CD14-positive monocyte (primary cell): Measurements from ENCODE around the gene ISLR. TPM values are rescaled to one million over a fixed set of nuclear protein-coding genes. Genes with fewer than 3 reads are reported as not detected.

ENCODE experiments used
- DNase-seq, 3 donors: peaks; one replicate each; pipeline ENCODE4 v3.0.0-alpha.2; 2011 to 2022
- H2AFZ ChIP-seq: 2 replicates; pipeline ENCODE4 v1.6.0; 2012; ENCODE audit warnings: mild to moderate bottlenecking, low read depth, low read length, inconsistent platforms; ENCODE audit not compliant: insufficient read depth, poor library complexity, severe bottlenecking
- H3K27ac ChIP-seq, 2 donors: 1 replicate in 1 of 2; 2 replicates in 1 of 2; pipeline ENCODE4 v1.5.1; 2012 to 2013; ENCODE audit warnings: low read length in 2 of 2, control low read depth in 1 of 2, inconsistent platforms in 1 of 2, low read depth in 1 of 2, mild to moderate bottlenecking in 1 of 2
- H3K27me3 ChIP-seq, 2 donors: one replicate each; pipeline versions ENCODE4 v1.6.0 to v1.6.1; 2011 to 2013; ENCODE audit warnings: low read length in 2 of 2; ENCODE audit not compliant: control insufficient read depth in 2 of 2, insufficient read depth in 2 of 2
- H3K36me3 ChIP-seq, 2 donors: replicated peaks in 1 of 2; 1 replicate in 1 of 2; 2 replicates in 1 of 2; pipeline versions ENCODE4 v1.5.1 to v1.6.1; 2012 to 2013; ENCODE audit warnings: low read length in 2 of 2, control low read depth in 1 of 2, inconsistent platforms in 1 of 2, mild to moderate bottlenecking in 1 of 2; ENCODE audit not compliant: insufficient read depth in 2 of 2, control insufficient read depth in 1 of 2
- H3K4me1 ChIP-seq, 2 donors: 1 replicate in 1 of 2; 2 replicates in 1 of 2; pipeline versions ENCODE4 v1.5.1 to v1.6.1; 2012 to 2013; ENCODE audit warnings: low read length in 2 of 2, control low read depth in 1 of 2, inconsistent platforms in 1 of 2, mild to moderate bottlenecking in 1 of 2, moderate library complexity in 1 of 2; ENCODE audit not compliant: insufficient read depth in 2 of 2, control insufficient read depth in 1 of 2
- H3K4me2 ChIP-seq: replicated peaks from 2 replicates; pipeline ENCODE3; 2012; ENCODE audit warnings: low read length, moderate library complexity, mild to moderate bottlenecking; ENCODE audit not compliant: poor library complexity, severe bottlenecking; ENCODE audit errors: extremely low read depth
- H3K4me3 ChIP-seq, 3 experiments: fragments of 200-600 bp in 1 of 3; sonication (generic) in 1 of 3; replicated peaks in 1 of 3; 1 replicate in 2 of 3; 2 replicates in 1 of 3; pipeline ENCODE4 v1.5.1; 2011 to 2013; ENCODE audit warnings: low read length in 3 of 3, mild to moderate bottlenecking in 3 of 3, control low read depth in 2 of 3, low read depth in 2 of 3, inconsistent platforms in 1 of 3, moderate library complexity in 1 of 3
- H3K79me2 ChIP-seq: 2 replicates; pipeline ENCODE4 v1.6.0; 2012; ENCODE audit warnings: mild to moderate bottlenecking, control low read depth, inconsistent platforms, low read length, moderate library complexity; ENCODE audit not compliant: insufficient read depth
- H3K9ac ChIP-seq: 2 replicates; pipeline ENCODE4 v1.6.0; 2017; ENCODE audit warnings: low read length, mild to moderate bottlenecking; ENCODE audit not compliant: insufficient read depth, poor library complexity, severe bottlenecking
- H3K9me3 ChIP-seq, 2 donors: replicated peaks in 1 of 2; 1 replicate in 1 of 2; 2 replicates in 1 of 2; pipeline versions ENCODE4 v1.5.1 to v1.6.1; 2012 to 2013; ENCODE audit warnings: low read length in 2 of 2, control low read depth in 1 of 2; ENCODE audit not compliant: control insufficient read depth in 1 of 2, insufficient read depth in 1 of 2
- H4K20me1 ChIP-seq: 2 replicates; pipeline ENCODE4 v1.6.0; 2012; ENCODE audit warnings: mild to moderate bottlenecking, low read length, control low read depth, moderate library complexity; ENCODE audit not compliant: insufficient read depth
- H3K27ac Mint-ChIP-seq, 7 donors: one replicate each; pipeline ENCODE4 v1.8.0; 2020; ENCODE audit warnings: mild to moderate bottlenecking in 7 of 7, mixed read lengths in 7 of 7, moderate library complexity in 6 of 7, inconsistent platforms in 2 of 7
- H3K27me3 Mint-ChIP-seq, 3 donors: one replicate each; pipeline ENCODE4 v1.8.0; 2021 to 2022; ENCODE audit warnings: low read depth in 3 of 3, mild to moderate bottlenecking in 3 of 3, mixed read lengths in 3 of 3, moderate library complexity in 3 of 3, inconsistent platforms in 1 of 3
- H3K36me3 Mint-ChIP-seq, 2 donors: one replicate each; pipeline ENCODE4 v1.8.0; 2020; ENCODE audit warnings: mixed read lengths in 2 of 2, inconsistent platforms in 1 of 2, mild to moderate bottlenecking in 1 of 2
- H3K4me1 Mint-ChIP-seq: one replicate; pipeline ENCODE4 v1.8.0; 2020; ENCODE audit warnings: mild to moderate bottlenecking, mixed read lengths
- H3K4me3 Mint-ChIP-seq, 2 donors: one replicate each; pipeline ENCODE4 v1.8.0; 2020; ENCODE audit warnings: mild to moderate bottlenecking in 2 of 2, mixed read lengths in 2 of 2, moderate library complexity in 1 of 2
- H3K9me3 Mint-ChIP-seq, 7 donors: one replicate each; pipeline ENCODE4 v1.8.0; 2020 to 2022; ENCODE audit warnings: mixed read lengths in 7 of 7, mild to moderate bottlenecking in 6 of 7, moderate library complexity in 6 of 7, inconsistent platforms in 2 of 7
- WGBS: methylation state at CpG from one replicate; pipeline ENCODE4 v1.1.5; 2013; ENCODE audit warnings: missing lambda C conversion rate; ENCODE audit not compliant: insufficient coverage; 5-methylcytosine and 5-hydroxymethylcytosine counted together
- intact Hi-C, 2 donors: fragments of 100-400 bp; cut with micrococcal nuclease; formaldehyde crosslinking; loops; one replicate each; pipeline versions ENCODE4 v1.15.0 to v1.15.1; 2023
- polyA plus RNA-seq, 3 donors: library from polyadenylated mRNA; depleted of rRNA in 1 of 3; unstranded in 2 of 3; stranded (reverse) in 1 of 3; fragments of 300-500 nt in 2 of 3; fragments of >200 nt in 1 of 3; fragmentation: Illumina TruSeq in 2 of 3; gene quantifications; 1 replicate in 2 of 3; 2 replicates in 1 of 3; pipeline ENCODE4 v1.2.3, GENCODE V29; 2012 to 2021
- TF ChIP-seq, protein P1 (sequence below): fragments of 200-600 bp; IDR thresholded peaks from one replicate; pipeline ENCODE4 v1.8.0; 2022; ENCODE audit warnings: antibody characterized with exemption, mild to moderate bottlenecking

The ISLR gene
- polyA plus RNA-seq, 3 donors: not detected

GRCh38 chr15:74207652-74208440 is 34.3 kb downstream of the ISLR start:
- Histone ChIP-seq H3K4me2 (no peak overlapping the region), H2AFZ (no peak overlapping the region), H3K27ac (no peak overlapping the region), H3K9me3 (no peaks in the 10 kb centered on the region), H3K27me3 (no peaks in the 10 kb centered on the region), H4K20me1 (no peaks in the 10 kb centered on the region), H3K4me1 (no peaks in the 10 kb centered on the region), H3K79me2 (no peaks in the 10 kb centered on the region), H3K9ac (no peak overlapping the region), H3K4me3 (no peak overlapping the region), H3K36me3 (no peaks in the 10 kb centered on the region)
- Mint-ChIP-seq H3K4me1 (peaks cover 1% of the 10 kb centered on the region), H3K4me3 (no peak overlapping the region), H3K36me3 (no peaks in the 10 kb centered on the region), H3K27ac (no peak overlapping the region), H3K27me3 (peaks cover 9 to 15% (median 11%) of the 10 kb centered on the region in 3 donors), H3K9me3 (no peaks in the 10 kb centered on the region)
- TF ChIP-seq, protein P1, sequence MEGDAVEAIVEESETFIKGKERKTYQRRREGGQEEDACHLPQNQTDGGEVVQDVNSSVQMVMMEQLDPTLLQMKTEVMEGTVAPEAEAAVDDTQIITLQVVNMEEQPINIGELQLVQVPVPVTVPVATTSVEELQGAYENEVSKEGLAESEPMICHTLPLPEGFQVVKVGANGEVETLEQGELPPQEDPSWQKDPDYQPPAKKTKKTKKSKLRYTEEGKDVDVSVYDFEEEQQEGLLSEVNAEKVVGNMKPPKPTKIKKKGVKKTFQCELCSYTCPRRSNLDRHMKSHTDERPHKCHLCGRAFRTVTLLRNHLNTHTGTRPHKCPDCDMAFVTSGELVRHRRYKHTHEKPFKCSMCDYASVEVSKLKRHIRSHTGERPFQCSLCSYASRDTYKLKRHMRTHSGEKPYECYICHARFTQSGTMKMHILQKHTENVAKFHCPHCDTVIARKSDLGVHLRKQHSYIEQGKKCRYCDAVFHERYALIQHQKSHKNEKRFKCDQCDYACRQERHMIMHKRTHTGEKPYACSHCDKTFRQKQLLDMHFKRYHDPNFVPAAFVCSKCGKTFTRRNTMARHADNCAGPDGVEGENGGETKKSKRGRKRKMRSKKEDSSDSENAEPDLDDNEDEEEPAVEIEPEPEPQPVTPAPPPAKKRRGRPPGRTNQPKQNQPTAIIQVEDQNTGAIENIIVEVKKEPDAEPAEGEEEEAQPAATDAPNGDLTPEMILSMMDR: no peak
- no peak for DNase-seq
- intact Hi-C loops: no loop called here
- 99% methylated on average over 8 of the region's 16 CpGs for WGBS

DNA sequence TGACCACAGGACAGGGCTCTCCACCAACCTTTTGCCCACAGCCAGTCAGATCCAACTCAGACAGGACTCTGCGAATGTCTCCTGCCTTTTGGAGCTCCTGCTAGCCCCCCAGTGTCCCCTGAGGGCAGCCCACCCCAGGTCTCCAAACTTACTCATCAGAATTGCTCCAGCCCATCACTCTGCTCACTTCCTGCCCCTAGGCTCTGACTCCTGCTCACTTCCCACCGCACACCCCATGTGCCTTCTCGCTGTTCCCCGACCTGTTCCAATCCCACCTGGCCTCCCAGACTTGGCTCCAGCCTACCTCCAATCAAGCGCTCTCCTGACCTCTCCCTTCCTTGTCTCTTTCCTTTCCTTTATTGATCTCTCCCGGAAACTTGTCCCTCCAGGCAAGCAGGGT is 35.0 kb downstream of the ISLR start:
- no peaks in the 10 kb centered on the region for H3K27me3 ChIP-seq
- Mint-ChIP-seq H3K36me3 (no peaks in the 10 kb centered on the region), H3K27ac (no peak overlapping the region), H3K4me3 (no peak overlapping the region), H3K9me3 (no peaks in the 10 kb centered on the region), H3K27me3 (peaks cover 8 to 15% (median 8%) of the 10 kb centered on the region in 3 donors), H3K4me1 (peaks cover 1% of the 10 kb centered on the region)
- intact Hi-C loops: no loop called here
- no peaks in the 10 kb centered on the region for H3K9me3 ChIP-seq
- H2AFZ ChIP-seq: no peak overlapping the region
- 96% methylated on average over 4 of the region's 6 CpGs for WGBS
- H3K4me3 ChIP-seq: no peak overlapping the region
- no peaks in the 10 kb centered on the region for H4K20me1 ChIP-seq
- H3K9ac ChIP-seq: no peak overlapping the region
- no peaks in the 10 kb centered on the region for H3K79me2 ChIP-seq
- H3K36me3 ChIP-seq: no peaks in the 10 kb centered on the region
- no peaks in the 10 kb centered on the region for H3K4me1 ChIP-seq
- H3K4me2 ChIP-seq: no peak overlapping the region
- no peak for DNase-seq
- TF ChIP-seq, protein P1: no peak
- H3K27ac ChIP-seq: no peak overlapping the region
